GM21447 (cell line): ENCODE data around the gene ZNRF1.
"Not testable (repeated sequence)": the region's sequence is repeated elsewhere in the genome, so short reads cannot be mapped to it uniquely, and the experiment has no call there.

ENCODE experiments used
- ATAC-seq: cut with Tn5 transposase; IDR thresholded peaks from one replicate; pipeline ENCODE4 v1.9.1; 2021; ENCODE audit not compliant: unreplicated experiment

ZNRF1 gene

GRCh38 chr16:75000481-75001081 lies 1.8 kb downstream of the ZNRF1 start:
- ATAC-seq = no peak

GRCh38 chr16:75002474-75002873 lies 3.6 kb downstream of the ZNRF1 start:
- no peak for ATAC-seq

GRCh38 chr16:75003931-75004330 lies 5.1 kb downstream of the ZNRF1 start:
- no peak for ATAC-seq

GRCh38 chr16:75004460-75004859 lies 5.6 kb downstream of the ZNRF1 start:
- no peak for ATAC-seq

- no peak for ATAC-seq
Observed at GRCh38 chr16:75005697-75006096, 6.9 kb downstream of the ZNRF1 start.

- no peak for ATAC-seq
Observed at GRCh38 chr16:75007443-75007842, 8.6 kb downstream of the ZNRF1 start.

GRCh38 chr16:75010427-75010826 lies 11.6 kb downstream of the ZNRF1 start:
- no peak for ATAC-seq

GRCh38 chr16:75011634-75012307 lies 12.9 kb downstream of the ZNRF1 start:
- peak; percentile 66 for ATAC-seq

GRCh38 chr16:75012380-75013081 lies 13.7 kb downstream of the ZNRF1 start:
- ATAC-seq = peak; percentile 41

GRCh38 chr16:75013123-75013522 lies 14.3 kb downstream of the ZNRF1 start:
- not testable (repeated sequence) for ATAC-seq

- ATAC-seq = no peak
Observed at GRCh38 chr16:75014318-75014717, 15.5 kb downstream of the ZNRF1 start.

- ATAC-seq = not testable (repeated sequence)
Observed at GRCh38 chr16:75016451-75017081, 17.7 kb downstream of the ZNRF1 start.

GRCh38 chr16:75017670-75018525 lies 19.1 kb downstream of the ZNRF1 start:
- ATAC-seq = no peak

GRCh38 chr16:75019007-75019406 lies 20.2 kb downstream of the ZNRF1 start:
- no peak for ATAC-seq

- no peak for ATAC-seq
Observed at GRCh38 chr16:75019586-75019985, 20.8 kb downstream of the ZNRF1 start.

- no peak for ATAC-seq
Observed at GRCh38 chr16:75021410-75021809, 22.6 kb downstream of the ZNRF1 start.

- ATAC-seq = no peak
Observed at GRCh38 chr16:75022567-75022966, 23.7 kb downstream of the ZNRF1 start.

GRCh38 chr16:75023009-75023408 lies 24.2 kb downstream of the ZNRF1 start:
- ATAC-seq = no peak

- no peak for ATAC-seq
Observed at GRCh38 chr16:75024182-75024581, 25.4 kb downstream of the ZNRF1 start.

- no peak for ATAC-seq
Observed at GRCh38 chr16:75024594-75024993, 25.8 kb downstream of the ZNRF1 start.

- no peak for ATAC-seq
Observed at GRCh38 chr16:75025761-75026160, 26.9 kb downstream of the ZNRF1 start.
